ENCODE results near the gene THRB. TPM values are rescaled to one million over a fixed set of nuclear protein-coding genes. Genes with fewer than 3 reads are reported as not detected.

Gene THRB
- total RNA-seq, 3 donors from 2014 or later = not detected

GRCh38 chr3:24462737-24463136 lies 31.9 kb downstream of the THRB start:
- H3K36me3 Mint-ChIP-seq (ENCODE audit: insufficient read depth) = no peaks in the 10 kb centered on the region
- H3K27me3 Mint-ChIP-seq (ENCODE audit: low read depth) = no peaks in the 10 kb centered on the region
- no peak overlapping the region for H3K4me3 Mint-ChIP-seq
- DNase-seq = no peak
- no peak for ATAC-seq
- no peaks in the 10 kb centered on the region for H3K4me1 Mint-ChIP-seq (ENCODE audit: low read depth)
- peaks cover 13% of the 10 kb centered on the region for H3K9me3 Mint-ChIP-seq

- no peaks in the 10 kb centered on the region for H3K4me1 Mint-ChIP-seq (ENCODE audit: low read depth)
- H3K36me3 Mint-ChIP-seq (ENCODE audit: insufficient read depth) = no peaks in the 10 kb centered on the region
- no peaks in the 10 kb centered on the region for H3K27me3 Mint-ChIP-seq (ENCODE audit: low read depth)
- ATAC-seq (no peak), DNase-seq (no peak)
- H3K9me3 Mint-ChIP-seq = peaks cover 5% of the 10 kb centered on the region
- no peak overlapping the region for H3K4me3 Mint-ChIP-seq
Measured at GRCh38 chr3:24460974-24461373, 33.7 kb downstream of the THRB start.

GRCh38 chr3:24457719-24458118 lies 36.9 kb downstream of the THRB start:
- Mint-ChIP-seq H3K4me1 (ENCODE audit: low read depth) (no peaks in the 10 kb centered on the region), H3K9me3 (peaks cover 4% of the 10 kb centered on the region), H3K27me3 (ENCODE audit: low read depth) (no peaks in the 10 kb centered on the region), H3K36me3 (ENCODE audit: insufficient read depth) (no peaks in the 10 kb centered on the region), H3K4me3 (no peak overlapping the region)
- DNase-seq = no peak
- no peak for ATAC-seq

GRCh38 chr3:24454856-24455255 lies 39.8 kb downstream of the THRB start:
- Mint-ChIP-seq H3K9me3 (peaks cover 4% of the 10 kb centered on the region), H3K27me3 (ENCODE audit: low read depth) (no peaks in the 10 kb centered on the region), H3K36me3 (ENCODE audit: insufficient read depth) (no peaks in the 10 kb centered on the region), H3K4me1 (ENCODE audit: low read depth) (no peaks in the 10 kb centered on the region), H3K4me3 (no peak overlapping the region)
- ATAC-seq = no peak
- DNase-seq = no peak

GRCh38 chr3:24454393-24454792 lies 40.3 kb downstream of the THRB start:
- H3K4me1 Mint-ChIP-seq (ENCODE audit: low read depth) = no peaks in the 10 kb centered on the region
- no peaks in the 10 kb centered on the region for H3K27me3 Mint-ChIP-seq (ENCODE audit: low read depth)
- no peaks in the 10 kb centered on the region for H3K36me3 Mint-ChIP-seq (ENCODE audit: insufficient read depth)
- H3K4me3 Mint-ChIP-seq = no peak overlapping the region
- H3K9me3 Mint-ChIP-seq = peaks cover 4% of the 10 kb centered on the region
- no peak for ATAC-seq
- DNase-seq = no peak

GRCh38 chr3:24451461-24452099 lies 43.1 kb downstream of the THRB start:
- Mint-ChIP-seq H3K27me3 (ENCODE audit: low read depth) (no peaks in the 10 kb centered on the region), H3K36me3 (ENCODE audit: insufficient read depth) (no peaks in the 10 kb centered on the region), H3K4me3 (no peak overlapping the region), H3K9me3 (peaks cover 4% of the 10 kb centered on the region), H3K4me1 (ENCODE audit: low read depth) (no peaks in the 10 kb centered on the region)
- ATAC-seq (no peak), DNase-seq (no peak)

- DNase-seq (no peak), ATAC-seq (no peak)
- Mint-ChIP-seq H3K9me3 (peaks cover 4% of the 10 kb centered on the region), H3K27me3 (ENCODE audit: low read depth) (no peaks in the 10 kb centered on the region), H3K36me3 (ENCODE audit: insufficient read depth) (no peaks in the 10 kb centered on the region), H3K4me1 (ENCODE audit: low read depth) (no peaks in the 10 kb centered on the region), H3K4me3 (no peak overlapping the region)
Measured at GRCh38 chr3:24450160-24450907, 44.3 kb downstream of the THRB start.

- ATAC-seq (no peak), DNase-seq (no peak)
- Mint-ChIP-seq H3K4me3 (no peak overlapping the region), H3K9me3 (peaks cover under 1% of the 10 kb centered on the region), H3K4me1 (ENCODE audit: low read depth) (no peaks in the 10 kb centered on the region), H3K27me3 (ENCODE audit: low read depth) (no peaks in the 10 kb centered on the region), H3K36me3 (ENCODE audit: insufficient read depth) (no peaks in the 10 kb centered on the region)
Measured at GRCh38 chr3:24447836-24448235, 46.8 kb downstream of the THRB start.

- H3K9me3 Mint-ChIP-seq = no peaks in the 10 kb centered on the region
- no peaks in the 10 kb centered on the region for H3K27me3 Mint-ChIP-seq (ENCODE audit: low read depth)
- no peaks in the 10 kb centered on the region for H3K36me3 Mint-ChIP-seq (ENCODE audit: insufficient read depth)
- no peak overlapping the region for H3K4me3 Mint-ChIP-seq
- H3K4me1 Mint-ChIP-seq (ENCODE audit: low read depth) = no peaks in the 10 kb centered on the region
- no peak for ATAC-seq
- no peak for DNase-seq
Measured at GRCh38 chr3:24446032-24446431, 48.6 kb downstream of the THRB start.

GRCh38 chr3:24443476-24443875 lies 51.2 kb downstream of the THRB start:
- DNase-seq = no peak
- Mint-ChIP-seq H3K4me3 (no peak overlapping the region), H3K9me3 (no peaks in the 10 kb centered on the region), H3K36me3 (ENCODE audit: insufficient read depth) (no peaks in the 10 kb centered on the region), H3K27me3 (ENCODE audit: low read depth) (no peaks in the 10 kb centered on the region), H3K4me1 (ENCODE audit: low read depth) (no peaks in the 10 kb centered on the region)
- ATAC-seq = no peak

- no peaks in the 10 kb centered on the region for H3K27me3 Mint-ChIP-seq (ENCODE audit: low read depth)
- DNase-seq = no peak
- ATAC-seq = no peak
- H3K4me1 Mint-ChIP-seq (ENCODE audit: low read depth) = no peaks in the 10 kb centered on the region
- no peaks in the 10 kb centered on the region for H3K36me3 Mint-ChIP-seq (ENCODE audit: insufficient read depth)
- no peak overlapping the region for H3K4me3 Mint-ChIP-seq
- H3K9me3 Mint-ChIP-seq = no peaks in the 10 kb centered on the region
Measured at GRCh38 chr3:24440760-24441464, 53.7 kb downstream of the THRB start.

- DNase-seq = no peak
- ATAC-seq = no peak
- no peaks in the 10 kb centered on the region for H3K9me3 Mint-ChIP-seq
Measured at GRCh38 chr3:24439021-24439420, 55.6 kb downstream of the THRB start.

GRCh38 chr3:24437326-24437725 lies 57.3 kb downstream of the THRB start:
- ATAC-seq (no peak), DNase-seq (no peak)
- Mint-ChIP-seq H3K9me3 (no peaks in the 10 kb centered on the region), H3K27me3 (ENCODE audit: low read depth) (no peaks in the 10 kb centered on the region), H3K4me1 (ENCODE audit: low read depth) (no peaks in the 10 kb centered on the region), H3K4me3 (no peak overlapping the region), H3K36me3 (ENCODE audit: insufficient read depth) (no peaks in the 10 kb centered on the region)

More at GRCh38 chr3:24439021-24439420, 55.6 kb downstream of the THRB start:
- no peak overlapping the region for H3K4me3 Mint-ChIP-seq
- no peaks in the 10 kb centered on the region for H3K4me1 Mint-ChIP-seq (ENCODE audit: low read depth)
- no peaks in the 10 kb centered on the region for H3K27me3 Mint-ChIP-seq (ENCODE audit: low read depth)
- no peaks in the 10 kb centered on the region for H3K36me3 Mint-ChIP-seq (ENCODE audit: insufficient read depth)

GRCh38 chr3:24435584-24435983 lies 59.1 kb downstream of the THRB start:
- no peak overlapping the region for H3K4me3 Mint-ChIP-seq
- no peak for ATAC-seq
- no peak for DNase-seq
- no peaks in the 10 kb centered on the region for H3K36me3 Mint-ChIP-seq (ENCODE audit: insufficient read depth)
- H3K4me1 Mint-ChIP-seq (ENCODE audit: low read depth) = no peaks in the 10 kb centered on the region
- H3K27me3 Mint-ChIP-seq (ENCODE audit: low read depth) = no peaks in the 10 kb centered on the region
- peaks cover 1% of the 10 kb centered on the region for H3K9me3 Mint-ChIP-seq

- Mint-ChIP-seq H3K4me1 (ENCODE audit: low read depth) (no peaks in the 10 kb centered on the region), H3K36me3 (ENCODE audit: insufficient read depth) (no peaks in the 10 kb centered on the region), H3K4me3 (no peak overlapping the region), H3K9me3 (peaks cover 3% of the 10 kb centered on the region), H3K27me3 (ENCODE audit: low read depth) (no peaks in the 10 kb centered on the region)
- DNase-seq (no peak), ATAC-seq (no peak)
Measured at GRCh38 chr3:24434651-24435050, 60.0 kb downstream of the THRB start.

Data from activated T-cell treated with anti-CD3 and anti-CD28 coated beads, Interleukin-2, amount 50 U/mL, for 4 hours (primary cell).